OCI-LY1 (cell line): ENCODE results near the gene TRMU.

Experiments used
- H2AFZ ChIP-seq: fragments of 200-600 bp; sonication (generic), shearing (Covaris generic); 2 replicates; pipeline ENCODE4 v1.6.0; 2014; ENCODE audit warnings: antibody characterized with exemption, mild to moderate bottlenecking, low read length
- H3F3A ChIP-seq: fragments of 200-600 bp; sonication (generic), shearing (Covaris generic); 2 replicates; pipeline ENCODE4 v1.6.0; 2014; ENCODE audit warnings: mild to moderate bottlenecking, antibody characterized with exemption, low read length, moderate library complexity; ENCODE audit not compliant: insufficient read depth
- H3K27ac ChIP-seq: fragments of 200-600 bp; sonication (generic); 2 replicates; pipeline ENCODE4 v1.5.1; 2014; ENCODE audit warnings: low read length, mixed run types, mild to moderate bottlenecking, low read depth; ENCODE audit not compliant: poor library complexity, severe bottlenecking
- H3K27me3 ChIP-seq: fragments of 200-600 bp; sonication (generic); 2 replicates; pipeline ENCODE4 v1.6.0; 2014; ENCODE audit warnings: antibody characterized with exemption, mild to moderate bottlenecking, low read length, moderate library complexity; ENCODE audit not compliant: insufficient read depth
- H3K36me3 ChIP-seq: fragments of 200-600 bp; sonication (generic); 2 replicates; pipeline ENCODE4 v1.6.1; 2014; ENCODE audit warnings: mild to moderate bottlenecking, antibody characterized with exemption, low read length, moderate library complexity, mixed read lengths; ENCODE audit not compliant: insufficient read depth
- H3K4me1 ChIP-seq: fragments of 200-600 bp; sonication (generic); 2 replicates; pipeline ENCODE4 v1.5.1; 2014; ENCODE audit warnings: mild to moderate bottlenecking, low read length, moderate library complexity; ENCODE audit not compliant: insufficient read depth, severe bottlenecking
- H3K4me2 ChIP-seq: fragments of 200-600 bp; sonication (generic), shearing (Covaris generic); 2 replicates; pipeline ENCODE4 v1.6.1; 2014; ENCODE audit warnings: low read length
- H3K4me3 ChIP-seq: fragments of 200-600 bp; sonication (generic); 2 replicates; pipeline ENCODE4 v1.5.1; 2014; ENCODE audit warnings: low read length, low read depth, mild to moderate bottlenecking, mixed read lengths; ENCODE audit not compliant: poor library complexity, severe bottlenecking
- H3K79me2 ChIP-seq: fragments of 200-600 bp; shearing (Covaris generic); 2 replicates; pipeline ENCODE4 v1.6.1; 2016; ENCODE audit warnings: mixed run types, low read length, mixed read lengths; ENCODE audit not compliant: insufficient read depth
- H3K9ac ChIP-seq: fragments of 200-600 bp; sonication (generic), shearing (Covaris generic); 2 replicates; pipeline ENCODE4 v1.6.1; 2014; ENCODE audit warnings: mild to moderate bottlenecking, low read length, mixed read lengths
- H3K9me2 ChIP-seq: fragments of 200-600 bp; sonication (generic), shearing (Covaris generic); 2 replicates; pipeline ENCODE4 v1.6.1; 2014; ENCODE audit warnings: low read depth, mild to moderate bottlenecking, low read length, mixed read lengths
- H3K9me3 ChIP-seq: fragments of 200-600 bp; shearing (Covaris generic); 2 replicates; pipeline ENCODE4 v1.6.1; 2014; ENCODE audit warnings: low read length, mixed read lengths
- H4K20me1 ChIP-seq: fragments of 200-600 bp; sonication (generic), shearing (Covaris generic); 2 replicates; pipeline ENCODE4 v1.6.0; 2016; ENCODE audit warnings: mild to moderate bottlenecking, low read length; ENCODE audit not compliant: insufficient read depth
- CTCF ChIP-seq: fragments of 200-600 bp; sonication (generic), shearing (Covaris generic); IDR thresholded peaks from 2 replicates; pipeline ENCODE4 v1.5.1; 2017; ENCODE audit warnings: mild to moderate bottlenecking, antibody characterized with exemption, low read length, moderate library complexity, mixed read lengths
- EZH2 ChIP-seq: fragments of 200-600 bp; sonication (generic), shearing (Covaris generic); IDR thresholded peaks from 2 replicates; pipeline ENCODE4 v1.8.0; 2017; ENCODE audit warnings: borderline replicate concordance, mixed run types, mild to moderate bottlenecking, antibody characterized with exemption, low read length, moderate library complexity, mixed read lengths

TRMU gene

GRCh38 chr22:46322711-46323110, 12.8 kb upstream of the TRMU start:
- Histone ChIP-seq H3K9ac (no peak overlapping the region), H3K27me3 (no peaks in the 10 kb centered on the region), H3K4me1 (no peaks in the 10 kb centered on the region), H3F3A (no peaks in the 10 kb centered on the region), H4K20me1 (no peaks in the 10 kb centered on the region), H3K79me2 (no peaks in the 10 kb centered on the region), H3K9me2 (no peaks in the 10 kb centered on the region), H3K9me3 (no peaks in the 10 kb centered on the region), H2AFZ (no peak overlapping the region), H3K36me3 (peaks cover 95% of the 10 kb centered on the region), H3K27ac (no peak overlapping the region), H3K4me2 (no peak overlapping the region), H3K4me3 (no peak overlapping the region)
- TF ChIP-seq CTCF (no peak), EZH2 (no peak)

- H3K4me2 ChIP-seq: no peak overlapping the region
- no peaks in the 10 kb centered on the region for H3K79me2 ChIP-seq
- no peaks in the 10 kb centered on the region for H4K20me1 ChIP-seq
- no peaks in the 10 kb centered on the region for H3F3A ChIP-seq
- no peak overlapping the region for H3K4me3 ChIP-seq
- no peaks in the 10 kb centered on the region for H3K9me3 ChIP-seq
- H3K27me3 ChIP-seq: no peaks in the 10 kb centered on the region
- no peaks in the 10 kb centered on the region for H3K4me1 ChIP-seq
- no peak overlapping the region for H3K27ac ChIP-seq
- no peak for TF ChIP-seq CTCF
- H3K36me3 ChIP-seq: peaks cover 95% of the 10 kb centered on the region
- no peak overlapping the region for H3K9ac ChIP-seq
- no peaks in the 10 kb centered on the region for H3K9me2 ChIP-seq
- H2AFZ ChIP-seq: no peak overlapping the region
Observed at GRCh38 chr22:46323162-46323561, 12.4 kb upstream of the TRMU start.

- H3K4me2 ChIP-seq: no peak overlapping the region
- H4K20me1 ChIP-seq: no peaks in the 10 kb centered on the region
- no peaks in the 10 kb centered on the region for H3K9me2 ChIP-seq
- no peak overlapping the region for H3K9ac ChIP-seq
- H3K4me3 ChIP-seq: no peak overlapping the region
- no peaks in the 10 kb centered on the region for H3K9me3 ChIP-seq
- H3K4me1 ChIP-seq: no peaks in the 10 kb centered on the region
- no peak overlapping the region for H3K27ac ChIP-seq
- H3K27me3 ChIP-seq: no peaks in the 10 kb centered on the region
- TF ChIP-seq EZH2 (no peak), CTCF (no peak)
- H2AFZ ChIP-seq: no peak overlapping the region
- H3F3A ChIP-seq: no peaks in the 10 kb centered on the region
- no peaks in the 10 kb centered on the region for H3K79me2 ChIP-seq
- H3K36me3 ChIP-seq: peaks cover 95% of the 10 kb centered on the region
Observed at GRCh38 chr22:46326066-46326680, 9.3 kb upstream of the TRMU start.
